Chondrocyte (in vitro differentiated cells): ENCODE measurements around the gene CABLES1. TPM values are rescaled to one million over a fixed set of nuclear protein-coding genes. Genes with fewer than 3 reads are reported as not detected.

Experiments used
- DNase-seq: peaks from one replicate; pipeline ENCODE4 v3.0.0; 2021; ENCODE audit warnings: mixed read lengths, low spot score
- H3K27ac Mint-ChIP-seq: one replicate; pipeline ENCODE4 v1.8.0; 2021; ENCODE audit warnings: mild to moderate bottlenecking, moderate library complexity, mixed read lengths; ENCODE audit not compliant: unreplicated experiment
- H3K27me3 Mint-ChIP-seq: 2 replicates; pipeline ENCODE4 v1.8.0; 2021; ENCODE audit warnings: low read depth, mixed read lengths
- H3K36me3 Mint-ChIP-seq: 2 replicates; pipeline ENCODE4 v1.8.0; 2021; ENCODE audit warnings: low read depth, mixed read lengths
- H3K4me1 Mint-ChIP-seq: 2 replicates; pipeline ENCODE4 v1.8.0; 2021; ENCODE audit warnings: low read depth, mild to moderate bottlenecking, mixed read lengths
- H3K4me3 Mint-ChIP-seq: one replicate; pipeline ENCODE4 v1.8.0; 2021; ENCODE audit warnings: mild to moderate bottlenecking, moderate library complexity, mixed read lengths; ENCODE audit not compliant: unreplicated experiment
- H3K9me3 Mint-ChIP-seq: 2 replicates; pipeline ENCODE4 v1.8.0; 2021; ENCODE audit warnings: low read depth, mixed read lengths
- CTCF ChIP-seq: fragments of 200-600 bp; sonication (generic); IDR thresholded peaks from 2 replicates; pipeline ENCODE4 v1.5.0; 2021; ENCODE audit warnings: antibody characterized with exemption, mild to moderate bottlenecking, moderate library complexity
- total RNA-seq: library from RNA; stranded (reverse); gene quantifications from 3 replicates; pipeline ENCODE4 v1.2.1, GENCODE V29; 2021

Gene CABLES1
- total RNA-seq, 1 donor from 2014 or later = 29.3 TPM

DNA sequence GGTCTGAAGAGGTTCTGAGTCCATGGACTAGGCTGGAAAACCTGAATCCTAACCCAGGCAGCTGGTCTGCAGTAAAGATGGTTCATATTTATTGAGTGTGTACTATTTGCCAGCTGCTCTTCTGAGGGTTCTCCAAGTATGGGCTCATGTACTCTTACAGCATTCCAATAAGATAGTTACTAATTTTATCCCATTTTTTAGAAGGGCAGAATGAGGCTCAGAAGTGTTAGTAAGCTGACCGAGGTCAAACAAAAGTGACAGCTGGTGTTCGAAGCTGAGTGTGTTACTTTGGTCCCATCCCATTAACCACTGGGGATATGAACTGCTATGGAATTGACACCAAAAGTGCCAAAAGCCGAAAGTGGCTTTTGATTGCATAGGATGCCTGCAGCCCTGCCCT, 76.9 kb downstream of the CABLES1 start:
- no peak for DNase-seq
- Mint-ChIP-seq H3K4me1 (peaks cover 22% of the 10 kb centered on the region), H3K9me3 (peaks cover 11% of the 10 kb centered on the region), H3K4me3 (no peak overlapping the region), H3K27me3 (no peaks in the 10 kb centered on the region), H3K27ac (no peak overlapping the region), H3K36me3 (peaks cover 42% of the 10 kb centered on the region)
- TF ChIP-seq CTCF = no peak

DNA sequence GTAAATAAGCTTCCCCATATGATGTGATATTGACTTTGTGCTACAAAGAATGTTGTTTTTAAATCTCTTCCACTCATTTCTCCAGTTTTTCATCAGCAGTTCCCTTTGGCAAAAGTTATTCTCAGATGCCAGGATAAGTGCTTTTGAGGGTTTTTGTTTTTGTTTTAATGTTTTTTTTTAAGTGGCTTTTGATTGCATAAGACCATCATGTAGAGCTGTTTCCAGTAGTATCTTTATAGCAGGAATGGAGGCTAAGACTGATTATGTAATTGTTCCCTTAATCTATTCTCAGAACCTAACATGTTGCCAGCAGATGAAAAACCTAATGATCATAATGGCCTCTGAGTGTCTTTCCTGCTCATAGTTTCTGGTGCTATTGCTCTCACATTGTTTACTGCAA, 77.9 kb downstream of the CABLES1 start:
- DNase-seq = no peak
- TF ChIP-seq CTCF = no peak
- H3K4me1 Mint-ChIP-seq = peaks cover 22% of the 10 kb centered on the region
- no peaks in the 10 kb centered on the region for H3K27me3 Mint-ChIP-seq
- H3K27ac Mint-ChIP-seq = peak overlapping the region; percentile 0
- H3K4me3 Mint-ChIP-seq = no peak overlapping the region
- peaks cover 7% of the 10 kb centered on the region for H3K9me3 Mint-ChIP-seq
- H3K36me3 Mint-ChIP-seq = peaks cover 37% of the 10 kb centered on the region

GRCh38 chr18:23217781-23218180, 82.5 kb downstream of the CABLES1 start:
- Mint-ChIP-seq H3K9me3 (no peaks in the 10 kb centered on the region), H3K4me3 (no peak overlapping the region), H3K4me1 (peaks cover 9% of the 10 kb centered on the region), H3K36me3 (peaks cover 21% of the 10 kb centered on the region), H3K27me3 (no peaks in the 10 kb centered on the region), H3K27ac (no peak overlapping the region)
- DNase-seq = no peak
- no peak for TF ChIP-seq CTCF

- peaks cover 11% of the 10 kb centered on the region for H3K36me3 Mint-ChIP-seq
- H3K27ac Mint-ChIP-seq = no peak overlapping the region
- DNase-seq = no peak
Observed at GRCh38 chr18:23220355-23220754, 85.1 kb downstream of the CABLES1 start.

GRCh38 chr18:23223641-23224040, 88.4 kb downstream of the CABLES1 start:
- H3K27ac Mint-ChIP-seq = no peak overlapping the region

More at GRCh38 chr18:23220355-23220754, 85.1 kb downstream of the CABLES1 start:
- Mint-ChIP-seq H3K4me3 (no peak overlapping the region), H3K9me3 (no peaks in the 10 kb centered on the region), H3K27me3 (no peaks in the 10 kb centered on the region), H3K4me1 (peaks cover 10% of the 10 kb centered on the region)
- no peak for TF ChIP-seq CTCF

More at GRCh38 chr18:23223641-23224040, 88.4 kb downstream of the CABLES1 start:
- Mint-ChIP-seq H3K27me3 (no peaks in the 10 kb centered on the region), H3K4me1 (peaks cover 42% of the 10 kb centered on the region), H3K36me3 (peaks cover 5% of the 10 kb centered on the region), H3K4me3 (no peak overlapping the region), H3K9me3 (no peaks in the 10 kb centered on the region)
- DNase-seq = no peak
- TF ChIP-seq CTCF = no peak
